COLO829 (cell line): ENCODE results near the gene ECT2.
"Not testable (repeated sequence)": the region's sequence is repeated elsewhere in the genome, so short reads cannot be mapped to it uniquely, and the experiment has no call there.

Experiments
- DNase-seq: peaks from one replicate; pipeline ENCODE4 v3.0.0; 2012; ENCODE audit warnings: low spot score

Gene ECT2, protein sequence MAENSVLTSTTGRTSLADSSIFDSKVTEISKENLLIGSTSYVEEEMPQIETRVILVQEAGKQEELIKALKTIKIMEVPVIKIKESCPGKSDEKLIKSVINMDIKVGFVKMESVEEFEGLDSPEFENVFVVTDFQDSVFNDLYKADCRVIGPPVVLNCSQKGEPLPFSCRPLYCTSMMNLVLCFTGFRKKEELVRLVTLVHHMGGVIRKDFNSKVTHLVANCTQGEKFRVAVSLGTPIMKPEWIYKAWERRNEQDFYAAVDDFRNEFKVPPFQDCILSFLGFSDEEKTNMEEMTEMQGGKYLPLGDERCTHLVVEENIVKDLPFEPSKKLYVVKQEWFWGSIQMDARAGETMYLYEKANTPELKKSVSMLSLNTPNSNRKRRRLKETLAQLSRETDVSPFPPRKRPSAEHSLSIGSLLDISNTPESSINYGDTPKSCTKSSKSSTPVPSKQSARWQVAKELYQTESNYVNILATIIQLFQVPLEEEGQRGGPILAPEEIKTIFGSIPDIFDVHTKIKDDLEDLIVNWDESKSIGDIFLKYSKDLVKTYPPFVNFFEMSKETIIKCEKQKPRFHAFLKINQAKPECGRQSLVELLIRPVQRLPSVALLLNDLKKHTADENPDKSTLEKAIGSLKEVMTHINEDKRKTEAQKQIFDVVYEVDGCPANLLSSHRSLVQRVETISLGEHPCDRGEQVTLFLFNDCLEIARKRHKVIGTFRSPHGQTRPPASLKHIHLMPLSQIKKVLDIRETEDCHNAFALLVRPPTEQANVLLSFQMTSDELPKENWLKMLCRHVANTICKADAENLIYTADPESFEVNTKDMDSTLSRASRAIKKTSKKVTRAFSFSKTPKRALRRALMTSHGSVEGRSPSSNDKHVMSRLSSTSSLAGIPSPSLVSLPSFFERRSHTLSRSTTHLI

DNA sequence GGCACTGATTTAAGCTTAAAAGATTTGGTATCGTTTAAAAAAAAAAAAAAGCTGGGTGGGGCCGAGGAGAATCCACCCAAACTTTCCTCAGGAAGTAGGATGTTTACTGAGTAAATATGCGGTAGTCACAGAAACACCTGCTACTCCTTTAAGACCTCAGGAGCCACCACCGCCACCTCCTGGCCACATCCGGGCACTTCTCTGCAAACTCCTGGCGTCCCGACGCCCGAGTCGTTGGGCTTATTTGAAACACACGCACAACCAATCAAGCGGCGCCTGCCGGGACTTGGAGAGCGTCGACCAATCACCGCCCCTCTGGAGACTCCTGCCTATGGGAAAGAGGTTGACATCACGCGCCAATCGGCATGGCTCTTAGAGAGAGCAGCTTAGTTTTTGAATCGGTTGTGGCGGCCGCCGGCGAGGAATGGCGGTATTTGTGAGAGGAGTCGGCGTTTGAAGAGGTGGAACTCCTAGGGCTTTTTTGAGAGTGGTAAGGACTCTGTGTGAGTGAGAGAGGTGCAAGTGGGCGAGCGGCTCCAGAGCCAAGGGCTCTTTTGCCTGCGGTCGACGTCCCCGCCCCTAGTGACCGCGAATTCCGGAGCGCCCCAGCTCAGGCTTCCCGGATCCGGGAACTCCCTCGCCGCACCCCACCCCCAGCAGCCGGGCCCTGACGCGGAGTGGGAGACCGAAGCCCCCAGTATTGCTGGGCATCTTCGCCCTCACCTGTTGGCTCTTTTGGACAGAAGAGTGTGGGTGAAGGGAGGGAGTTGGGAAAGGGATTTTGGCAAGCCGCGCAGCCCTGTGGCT is at the start of gene ECT2:
ECT2 (plus strand) TSS at position 359 of the 807 bp plus-strand sequence. CDS start 3,805 bp downstream, outside the sequence.
- peak; percentile 99 for DNase-seq

DNA sequence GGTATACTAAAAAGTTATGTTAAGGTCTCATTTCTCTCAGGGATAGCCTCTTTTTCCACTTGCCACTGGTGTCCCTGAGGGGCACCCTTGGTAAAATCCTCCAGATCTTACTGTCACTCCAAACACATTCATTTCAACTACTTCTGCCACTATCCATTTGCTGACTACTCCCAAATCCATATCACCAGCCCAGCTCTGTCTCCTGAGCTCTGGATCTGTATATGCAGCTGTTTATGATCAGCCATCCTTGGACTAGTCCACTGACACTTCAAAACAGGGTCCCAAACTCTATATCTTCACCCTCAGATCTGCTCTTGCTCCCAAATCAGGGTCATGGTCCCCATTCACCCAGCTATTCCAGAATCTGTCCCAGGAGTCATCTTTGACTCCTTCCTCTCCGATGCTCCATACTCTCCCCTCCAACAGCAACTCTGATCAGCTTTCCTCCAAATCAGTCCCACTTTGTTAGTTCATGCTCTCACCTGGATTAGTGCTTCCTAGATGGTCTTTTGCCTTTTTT is 49.5 kb upstream of the ECT2 start:
- no peak for DNase-seq

DNA sequence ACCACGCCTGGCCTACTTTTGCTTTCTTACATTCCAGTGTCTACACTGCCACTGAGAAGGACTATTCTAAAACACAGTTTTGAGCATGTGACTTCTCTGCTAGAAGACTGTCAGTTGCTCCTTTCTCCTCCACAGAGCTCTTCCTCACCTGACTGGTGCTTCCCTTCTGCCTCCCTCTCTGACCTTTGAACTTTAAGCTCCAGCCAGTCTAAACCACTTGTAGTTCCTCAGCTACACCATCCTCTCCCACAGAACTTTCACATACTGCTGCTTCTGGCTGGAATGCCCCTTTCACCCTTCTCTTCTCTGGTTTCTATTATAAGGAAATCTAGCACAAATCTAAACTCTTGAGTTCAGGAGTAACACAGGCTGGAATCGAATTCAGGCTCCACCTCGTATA is 48.8 kb upstream of the ECT2 start:
- DNase-seq = no peak

DNA sequence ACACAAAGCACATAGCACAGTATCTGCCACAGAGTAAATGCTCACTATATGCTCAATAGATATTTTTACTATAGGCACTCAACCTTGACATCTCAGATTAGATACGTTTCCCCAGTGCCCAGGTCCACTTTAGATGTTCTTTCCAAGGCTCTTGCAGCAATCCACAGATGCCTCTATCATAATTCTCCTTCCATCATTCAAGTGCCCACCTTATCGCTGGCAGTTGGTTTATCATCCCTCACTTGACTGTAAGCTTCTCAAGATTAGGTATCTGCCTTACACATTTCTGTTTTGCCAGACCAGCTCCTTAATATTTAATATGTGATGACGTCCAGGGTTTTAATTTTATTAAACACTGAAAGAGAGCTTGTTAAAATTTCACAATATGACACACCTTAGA is 48.3 kb upstream of the ECT2 start:
- no peak for DNase-seq

DNA sequence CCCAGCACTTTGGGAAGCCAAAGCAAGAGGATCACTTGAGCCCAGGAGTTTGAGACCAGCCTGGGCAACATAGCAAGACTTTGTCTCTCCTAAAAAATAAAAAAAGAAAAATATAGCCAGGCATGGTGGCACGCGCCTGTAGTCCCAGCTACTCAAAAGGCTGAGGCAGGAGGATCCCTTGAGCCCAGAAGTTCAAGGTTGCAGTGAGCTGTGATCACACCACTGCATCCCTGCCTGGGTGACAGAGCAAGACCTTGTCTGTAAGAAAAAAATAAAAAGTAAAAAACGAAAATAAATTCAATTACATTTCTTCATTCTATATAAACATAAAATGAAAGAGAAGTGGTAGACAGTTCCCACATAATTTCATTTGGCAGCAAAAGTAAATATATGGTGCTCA is 47.8 kb upstream of the ECT2 start:
- not testable (repeated sequence) for DNase-seq

DNA sequence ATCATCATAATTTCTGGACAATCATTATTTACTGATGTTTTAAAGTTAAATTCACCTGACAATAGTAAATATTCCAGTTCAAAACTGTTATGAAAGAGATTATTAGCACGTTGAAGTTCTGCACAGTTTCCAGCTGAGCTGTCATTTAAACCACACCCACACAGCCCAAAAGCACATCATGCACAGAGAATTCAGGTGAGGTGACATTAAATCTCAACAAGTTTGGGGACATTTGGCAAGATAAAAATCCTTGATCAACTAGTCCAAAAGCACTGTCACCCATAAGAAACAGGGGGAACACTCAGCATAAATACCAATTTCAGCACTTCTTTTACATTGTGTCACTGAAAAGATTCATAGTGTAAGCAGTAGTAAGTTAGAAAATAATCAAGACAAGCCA is 46.5 kb upstream of the ECT2 start:
- DNase-seq = no peak

DNA sequence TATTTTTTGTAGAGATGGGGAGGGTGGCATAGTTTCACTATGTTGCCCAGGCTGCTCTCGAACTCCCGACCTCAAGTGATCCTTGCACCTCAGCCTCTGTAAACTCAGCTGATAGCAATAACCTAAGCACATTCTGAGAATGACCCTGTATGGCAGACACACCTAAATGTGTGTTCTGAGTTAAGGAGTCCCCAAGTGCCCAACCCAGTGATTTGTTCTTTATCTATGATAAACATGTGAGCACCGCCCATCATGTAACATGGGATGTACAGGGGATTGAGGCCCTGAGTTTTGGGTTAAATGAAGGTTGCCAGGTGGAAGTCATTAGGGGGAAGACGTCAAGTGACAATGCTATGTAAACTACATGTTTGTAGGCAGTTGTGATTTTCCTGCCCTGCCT is 45.4 kb upstream of the ECT2 start:
- no peak for DNase-seq

GRCh38 chr3:172707030-172707429 is 43.5 kb upstream of the ECT2 start:
- DNase-seq = no peak

DNA sequence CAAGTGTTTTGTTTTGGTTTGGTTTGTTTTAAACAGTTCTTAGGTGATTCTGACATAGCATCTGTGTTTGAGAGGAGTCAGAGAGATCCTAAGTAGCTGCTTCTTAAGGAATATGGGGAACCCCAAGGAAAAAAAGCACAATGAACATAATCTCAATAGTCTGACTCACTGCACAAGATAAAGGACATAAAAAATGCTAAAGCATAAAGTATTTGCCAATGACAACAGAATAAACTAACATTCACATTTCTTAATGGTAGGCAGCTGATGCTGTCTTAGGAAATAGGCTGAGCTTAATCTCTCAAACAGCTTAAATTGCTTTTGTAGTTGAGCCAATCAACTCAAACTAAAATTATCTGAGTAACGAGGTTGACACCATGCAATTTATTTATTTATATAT is 42.6 kb upstream of the ECT2 start:
- DNase-seq = no peak

DNA sequence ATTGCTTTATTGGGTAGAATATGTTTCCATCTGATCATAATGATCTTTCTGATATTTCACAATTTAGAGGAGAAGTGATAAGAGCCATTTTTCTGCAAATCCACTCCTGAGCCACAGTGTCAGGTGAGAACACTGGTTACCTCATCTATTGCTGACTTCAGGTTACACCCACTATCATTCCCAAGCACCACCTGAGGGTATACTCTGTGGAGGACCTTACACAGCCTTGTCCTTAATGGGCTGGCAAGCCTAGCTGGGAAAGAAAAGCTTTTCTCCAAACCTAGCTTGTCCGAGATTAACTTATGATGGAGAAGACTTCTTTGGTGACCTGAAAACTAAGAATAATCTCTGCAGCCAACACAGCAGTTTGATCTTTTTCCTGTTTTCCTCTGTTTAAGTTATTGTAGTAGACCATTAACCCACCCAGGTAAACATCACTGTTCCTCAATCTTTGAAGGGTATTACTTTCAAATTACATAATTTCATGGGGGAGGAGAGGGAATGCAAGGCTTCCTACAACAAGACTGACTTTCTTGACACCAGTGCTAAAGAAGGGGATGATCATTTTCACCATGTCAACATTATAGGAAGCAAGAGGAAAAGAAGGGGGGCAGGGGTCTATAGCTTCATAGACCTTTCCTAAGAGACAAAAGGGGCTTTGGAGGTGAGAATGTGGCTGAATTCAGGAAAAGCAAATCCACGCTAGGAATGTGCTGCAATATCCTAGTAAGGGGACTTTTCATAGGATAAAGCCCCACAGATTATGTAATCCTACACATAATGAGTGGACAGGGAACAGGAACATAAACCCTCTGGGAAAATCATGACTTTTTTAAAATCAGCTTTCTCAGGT is 41.4 kb upstream of the ECT2 start:
- DNase-seq = no peak

DNA sequence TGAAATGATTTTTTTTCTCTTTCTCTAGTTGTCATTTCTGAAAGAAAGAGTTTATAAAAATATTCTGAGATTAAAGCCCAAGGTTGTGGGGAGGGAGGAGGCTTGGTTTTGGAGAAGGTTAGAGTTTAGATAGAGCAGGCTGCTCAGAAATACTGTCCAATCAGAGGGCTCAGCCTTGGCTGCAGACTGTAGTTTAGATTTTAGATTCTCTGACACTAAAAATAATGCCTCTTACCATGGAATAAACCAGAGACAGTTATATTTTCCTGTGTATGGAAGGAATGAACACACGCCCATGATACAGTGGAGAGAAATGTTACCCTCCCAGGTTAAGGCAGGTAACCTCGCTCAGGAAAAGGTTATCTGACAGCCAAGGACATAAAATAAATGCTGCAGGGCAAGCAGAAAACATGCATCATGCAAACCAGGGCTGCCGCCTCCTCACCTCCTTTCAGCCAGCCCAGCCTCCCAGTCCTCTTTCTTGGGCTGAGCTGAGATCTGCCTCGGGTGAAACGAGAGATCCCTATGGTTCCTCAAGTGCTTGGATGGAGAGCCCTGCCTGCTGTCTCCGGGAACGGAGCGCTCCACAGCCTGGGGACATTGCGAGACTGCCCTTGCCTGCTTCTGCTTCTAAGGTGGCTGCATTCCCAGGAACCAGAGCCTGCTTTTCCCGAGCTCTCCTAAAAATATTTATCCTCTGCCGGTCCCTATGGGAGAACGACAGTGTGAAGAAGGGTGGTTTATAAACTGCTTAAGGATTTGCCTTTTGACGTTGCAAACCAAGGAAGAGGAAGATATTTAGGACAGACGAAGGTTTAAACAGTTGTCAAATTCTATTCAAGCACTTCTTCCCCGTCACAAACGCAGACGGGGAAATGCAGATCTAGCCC is 40.5 kb upstream of the ECT2 start:
- DNase-seq = peak; percentile 35

DNA sequence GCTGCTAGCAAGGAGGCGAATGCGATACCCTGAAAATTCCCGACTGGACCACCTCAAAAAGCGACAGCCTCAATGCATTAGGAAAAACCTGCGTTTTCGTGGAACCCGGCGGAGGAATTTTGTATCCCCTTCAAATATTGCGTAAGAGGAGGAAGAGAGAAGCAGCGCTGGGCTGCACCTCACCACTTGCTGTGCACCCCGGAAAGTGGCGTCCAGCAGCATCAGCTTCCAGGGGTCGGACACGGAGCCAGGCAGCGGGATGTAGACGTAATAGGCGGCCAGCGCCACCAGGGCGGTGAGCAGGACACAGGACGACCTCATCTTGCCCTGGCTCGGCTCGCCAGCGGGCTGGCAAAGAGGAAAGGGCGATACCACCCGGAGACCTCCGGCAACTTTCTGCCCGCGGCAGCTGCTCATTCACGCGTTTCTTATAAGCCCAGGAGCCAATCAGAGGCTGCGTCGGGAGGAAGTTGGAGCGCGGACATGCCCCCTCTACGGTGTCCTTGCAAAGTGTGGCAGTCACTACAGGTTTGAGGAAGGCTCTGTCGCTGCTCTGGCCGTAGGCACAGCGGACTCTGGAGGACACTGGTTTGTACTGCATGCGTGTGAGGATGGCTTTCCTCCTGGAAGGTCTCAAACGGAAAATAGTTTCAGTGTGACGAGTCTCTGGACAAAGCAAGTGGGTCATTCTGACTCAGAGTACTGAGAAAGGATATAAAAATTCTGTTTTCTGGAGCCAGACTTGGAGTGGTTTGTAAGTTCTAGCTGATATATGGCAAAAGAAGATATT is 39.7 kb upstream of the ECT2 start, which contains the start of gene NCEH1:
NCEH1 (minus strand) TSS at position 404 of the 790 bp plus-strand sequence; CDS start at position 321, 83 bp downstream.
- DNase-seq = peak; percentile 94

GRCh38 chr3:172711454-172711795 is 39.1 kb upstream of the ECT2 start:
- DNase-seq = no peak

DNA sequence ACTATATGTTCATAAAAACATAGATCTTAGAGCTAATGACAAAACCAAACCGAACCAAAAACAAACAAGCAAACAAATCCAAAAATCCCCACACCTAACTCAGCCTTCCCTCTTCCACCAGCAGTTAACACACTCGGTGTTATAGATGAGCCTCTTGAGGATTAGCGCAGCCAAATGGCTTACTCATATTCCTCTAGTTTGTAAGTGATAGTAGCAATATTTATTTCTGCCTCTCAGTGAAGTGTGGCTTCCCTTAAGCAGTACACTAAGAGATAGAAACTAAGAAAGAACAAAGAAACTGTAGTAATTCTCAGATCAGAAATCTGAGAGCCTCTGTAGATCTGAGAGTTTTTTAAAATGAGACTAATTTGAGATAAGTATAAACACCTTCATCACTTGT is 37.2 kb upstream of the ECT2 start:
- DNase-seq = no peak

GRCh38 chr3:172716476-172716875 is 34.0 kb upstream of the ECT2 start:
- no peak for DNase-seq

DNA sequence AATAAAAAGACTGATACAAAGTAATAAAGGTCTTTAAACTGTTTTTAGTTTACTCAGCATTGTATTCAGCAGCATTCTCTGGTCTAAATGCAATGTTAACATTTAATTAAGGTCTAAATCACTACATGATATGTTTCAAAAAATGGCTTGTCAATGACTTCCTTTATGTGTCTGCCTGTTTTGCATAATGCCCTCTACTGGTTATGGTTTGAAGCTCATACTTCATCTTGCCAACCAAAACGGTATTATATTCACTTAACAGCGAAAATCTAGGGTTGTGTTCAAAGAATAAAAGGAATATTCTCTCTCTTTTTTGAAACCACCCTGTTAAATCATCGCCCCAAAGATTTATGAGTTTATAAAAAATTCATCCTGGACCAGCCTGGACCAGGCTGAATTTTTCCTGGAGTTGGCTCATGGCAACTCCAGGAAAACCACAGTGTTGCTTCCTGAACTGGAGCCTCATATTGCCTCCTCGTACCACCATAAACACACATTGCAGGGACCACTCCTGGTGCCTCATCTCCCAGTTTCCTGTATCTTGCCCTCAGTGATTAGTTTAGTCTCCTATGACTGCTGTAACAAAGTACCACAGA is 32.9 kb upstream of the ECT2 start:
- DNase-seq = peak; percentile 76

GRCh38 chr3:172722536-172723040 is 27.9 kb upstream of the ECT2 start:
- not testable (repeated sequence) for DNase-seq

GRCh38 chr3:172726380-172726779 is 24.1 kb upstream of the ECT2 start:
- DNase-seq = no peak

GRCh38 chr3:172735014-172735413 is 15.5 kb upstream of the ECT2 start:
- DNase-seq = no peak
